RWPE1 (cell line): Measurements from ENCODE around the gene ELP6.
A peak's percentile ranks its signal among the peaks of the same experiment; 100 is the strongest.
"Not testable (repeated sequence)": the region's sequence is repeated elsewhere in the genome, so short reads cannot be mapped to it uniquely, and the experiment has no call there.

Experiments
- CTCF ChIA-PET: fragments of 350-600 bp; sonication (Branson Sonifier 250); formaldehyde crosslinking; extraction: SDS; loops from one replicate; lab custom pipeline; 2021; lab: Yijun Ruan, JAX
- POLR2A ChIA-PET: fragments of 400-600 bp; formaldehyde crosslinking; extraction: SDS; loops from one replicate; lab custom pipeline; 2020; ENCODE audit warnings: antibody characterized with exemption; ENCODE audit not compliant: low non-redundant PET; lab: Yijun Ruan, JAX
- DNase-seq: peaks from one replicate; pipeline ENCODE4 v3.0.0; 2012; ENCODE audit warnings: low spot score
- H3K27ac ChIP-seq: fragments of 450-650 bp; 2 replicates; pipeline ENCODE4 v1.5.1; 2017
- TF ChIP-seq, protein P1 (sequence below): fragments of 450-650 bp; conservative IDR thresholded peaks from 2 replicates; pipeline ENCODE4 v1.5.1; 2017; ENCODE audit warnings: low read depth, mild to moderate bottlenecking

The ELP6 gene

DNA sequence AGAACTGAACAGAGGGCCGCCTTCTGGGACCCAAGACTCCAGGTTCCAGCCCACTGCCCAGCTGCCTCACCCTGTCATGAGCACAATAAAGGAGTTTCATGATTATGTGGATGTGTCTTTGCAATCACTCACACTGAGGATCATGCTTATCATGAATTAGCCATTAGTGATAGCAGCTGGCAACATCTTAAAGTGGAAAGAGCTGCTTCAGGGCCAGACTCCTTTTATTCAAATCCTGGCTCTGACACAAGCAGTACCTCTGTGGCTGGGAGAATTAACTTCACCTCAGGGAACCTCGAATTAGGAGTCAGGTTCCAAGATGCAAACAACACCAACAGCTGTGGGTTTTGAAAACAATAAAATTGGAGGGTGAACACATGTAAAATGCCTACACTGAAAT, 31.1 kb downstream of the ELP6 start:
- no peak overlapping the region for H3K27ac ChIP-seq
- TF ChIP-seq, protein P1, sequence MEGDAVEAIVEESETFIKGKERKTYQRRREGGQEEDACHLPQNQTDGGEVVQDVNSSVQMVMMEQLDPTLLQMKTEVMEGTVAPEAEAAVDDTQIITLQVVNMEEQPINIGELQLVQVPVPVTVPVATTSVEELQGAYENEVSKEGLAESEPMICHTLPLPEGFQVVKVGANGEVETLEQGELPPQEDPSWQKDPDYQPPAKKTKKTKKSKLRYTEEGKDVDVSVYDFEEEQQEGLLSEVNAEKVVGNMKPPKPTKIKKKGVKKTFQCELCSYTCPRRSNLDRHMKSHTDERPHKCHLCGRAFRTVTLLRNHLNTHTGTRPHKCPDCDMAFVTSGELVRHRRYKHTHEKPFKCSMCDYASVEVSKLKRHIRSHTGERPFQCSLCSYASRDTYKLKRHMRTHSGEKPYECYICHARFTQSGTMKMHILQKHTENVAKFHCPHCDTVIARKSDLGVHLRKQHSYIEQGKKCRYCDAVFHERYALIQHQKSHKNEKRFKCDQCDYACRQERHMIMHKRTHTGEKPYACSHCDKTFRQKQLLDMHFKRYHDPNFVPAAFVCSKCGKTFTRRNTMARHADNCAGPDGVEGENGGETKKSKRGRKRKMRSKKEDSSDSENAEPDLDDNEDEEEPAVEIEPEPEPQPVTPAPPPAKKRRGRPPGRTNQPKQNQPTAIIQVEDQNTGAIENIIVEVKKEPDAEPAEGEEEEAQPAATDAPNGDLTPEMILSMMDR = no peak
- ChIA-PET CTCF (no interaction called here), POLR2A (no interaction called here)
- DNase-seq = no peak

DNA sequence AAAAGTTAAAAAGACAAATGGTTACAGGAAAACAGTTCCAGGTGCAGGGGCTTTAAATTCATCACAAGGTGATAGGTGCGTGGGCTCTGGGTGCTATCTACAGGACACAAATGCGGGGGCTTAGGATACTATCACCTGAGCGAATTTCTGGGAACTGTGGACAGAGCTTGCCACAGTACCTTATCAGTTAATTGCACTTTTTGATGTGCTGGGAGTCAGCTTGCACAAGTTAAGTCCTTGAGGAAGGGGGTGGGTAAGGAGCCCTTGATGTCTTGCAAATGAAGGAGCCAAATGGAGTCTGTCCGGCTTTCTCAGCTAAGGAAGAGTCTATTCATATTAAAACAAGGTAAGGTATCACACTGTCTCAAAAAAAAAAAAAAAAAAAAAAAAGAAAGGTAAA, 31.7 kb downstream of the ELP6 start:
- POLR2A ChIA-PET, H3K27ac ChIP-seq, DNase-seq, CTCF ChIA-PET: not testable (repeated sequence)

DNA sequence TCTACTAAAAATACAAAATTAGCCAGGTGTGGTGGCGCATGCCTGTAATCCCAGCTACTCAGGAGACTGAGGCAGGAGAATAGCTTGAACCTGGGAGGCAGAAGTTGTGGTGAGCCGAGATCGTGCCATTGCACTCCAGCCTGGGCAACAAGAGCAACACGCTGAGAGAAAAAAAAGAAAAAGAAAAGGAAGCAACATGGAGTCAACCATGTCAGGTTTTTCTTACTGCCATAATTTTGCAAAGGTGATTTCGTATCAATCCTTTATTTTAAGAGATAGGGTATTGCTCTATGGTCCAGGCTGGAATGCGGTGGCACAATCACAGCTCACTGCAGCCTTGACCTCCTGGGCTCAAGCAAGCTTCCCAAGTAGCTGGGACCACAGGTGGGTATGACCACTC, 33.2 kb downstream of the ELP6 start:
- H3K27ac ChIP-seq, CTCF ChIA-PET, DNase-seq, POLR2A ChIA-PET: not testable (repeated sequence)

DNA sequence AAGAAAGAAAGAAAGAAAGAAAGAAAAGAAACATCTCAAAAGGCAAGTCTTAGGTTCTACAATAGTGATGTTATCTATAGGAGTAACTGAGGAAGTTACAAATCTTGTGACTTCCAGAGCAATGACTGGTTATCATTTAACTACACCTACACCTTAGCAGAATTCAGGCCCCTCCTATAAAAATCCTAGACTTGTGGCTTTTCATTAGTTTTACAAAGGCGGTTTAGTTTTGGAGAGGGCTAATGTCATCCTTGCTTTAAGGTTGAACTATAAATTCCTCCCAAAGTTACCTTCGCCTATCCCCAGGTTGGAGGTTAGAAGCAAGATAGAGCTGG, 33.7 kb downstream of the ELP6 start:
- CTCF ChIA-PET = no interaction called here
- TF ChIP-seq, protein P1 = no peak
- H3K27ac ChIP-seq = no peak overlapping the region
- DNase-seq = no peak
- POLR2A ChIA-PET = no interaction called here

DNA sequence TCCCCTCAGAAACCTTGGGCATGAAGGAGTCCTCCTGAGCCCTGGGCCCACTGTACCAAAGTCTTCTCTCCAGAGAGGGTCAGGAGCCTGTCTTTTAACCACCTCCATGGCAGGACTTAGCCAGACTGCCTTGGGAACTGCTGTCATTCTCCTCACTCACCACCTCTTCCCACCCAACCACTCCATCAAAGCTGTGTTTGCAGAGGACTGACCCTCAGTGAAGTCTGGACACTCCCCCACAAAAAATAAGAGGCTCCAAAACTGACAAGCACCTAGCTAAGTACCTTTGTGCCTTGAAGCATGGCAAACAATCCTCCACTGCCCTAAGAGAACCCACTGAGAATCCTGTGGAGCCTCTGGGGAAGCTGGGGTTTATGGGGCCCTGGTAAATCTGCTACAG, 35.5 kb downstream of the ELP6 start:
- DNase-seq = no peak
- TF ChIP-seq, protein P1 = no peak
- ChIA-PET POLR2A (no interaction called here), CTCF (no interaction called here)
- 0 out of 2 replicates have a peak overlapping the region, but pooled peaks have one; percentile 3 for H3K27ac ChIP-seq

DNA sequence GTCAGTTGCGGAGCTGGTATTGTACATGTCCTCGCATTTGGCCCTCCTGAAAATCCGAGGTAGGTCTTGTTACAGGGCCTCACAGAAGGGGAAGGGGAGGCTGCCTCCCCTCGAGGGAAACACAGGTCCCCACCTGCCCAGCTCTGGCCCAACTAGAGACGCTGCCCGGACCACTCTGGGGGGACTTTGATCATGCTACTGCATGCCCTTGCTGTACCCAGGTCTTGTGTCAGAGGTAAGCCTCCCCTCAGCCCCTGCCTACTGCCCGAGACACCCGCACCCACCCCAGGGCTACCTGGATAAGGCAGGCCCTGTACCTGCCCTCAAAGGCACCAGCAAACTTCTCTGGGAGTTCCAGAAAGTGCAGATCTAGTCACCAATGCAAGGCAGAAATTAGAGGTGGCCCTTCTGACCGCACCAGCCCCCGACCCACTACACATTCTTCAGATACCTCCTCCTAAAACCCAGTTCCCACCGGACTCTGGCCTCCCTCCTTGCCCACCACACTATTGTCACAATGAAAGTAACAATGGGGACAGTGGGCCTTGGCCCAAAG, 36.8 kb downstream of the ELP6 start:
- no peak for DNase-seq
- CTCF ChIA-PET = interaction anchor here (0.5 to 2.0 kb wide), 3 partner anchors 55 to 990 kb away, joined by 3 to 14 read pairs (median 3); no protein-coding TSS in a partner anchor
- TF ChIP-seq, protein P1 = no peak
- peak overlapping the region; percentile 82 for H3K27ac ChIP-seq
- POLR2A ChIA-PET = no interaction called here

DNA sequence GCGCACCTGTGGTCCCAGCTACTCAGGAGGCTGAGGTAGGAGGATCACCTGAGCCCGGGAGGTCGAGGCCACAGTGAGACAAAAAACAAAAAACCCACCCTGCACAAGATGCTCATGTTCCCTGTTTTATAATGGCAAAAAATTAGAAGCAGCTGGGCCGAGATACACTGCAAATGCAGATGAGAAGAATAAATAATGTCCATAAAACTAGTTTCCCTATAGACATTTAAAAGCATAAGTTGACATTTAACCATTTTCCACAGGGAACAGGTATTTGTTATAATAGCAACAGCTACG, 37.2 kb downstream of the ELP6 start:
- POLR2A ChIA-PET = no interaction called here
- CTCF ChIA-PET = interaction anchor here (0.5 to 2.0 kb wide), 4 partner anchors 55 to 990 kb away, joined by 3 to 14 read pairs (median 4); no protein-coding TSS in a partner anchor
- TF ChIP-seq, protein P1 = no peak
- no peak for DNase-seq
- H3K27ac ChIP-seq = peak overlapping the region; percentile 82
